Measurements from ENCODE around the gene PARN.

- no peak for TF ChIP-seq CTCF (IDR thresholded peaks at IDR 0.05)
- no peak for TF ChIP-seq EP300 (IDR thresholded peaks at IDR 0.05)
- TF ChIP-seq REST (IDR thresholded peaks at IDR 0.05): no peak
- no peak for TF ChIP-seq MAFK (IDR thresholded peaks at IDR 0.05; ENCODE audit: partially characterized antibody)
- TF ChIP-seq HOXA7 (CRISPR knock-in tag; IDR thresholded peaks at IDR 0.05): no peak
- TF ChIP-seq USF2 (IDR thresholded peaks at IDR 0.05): no peak
Measured at GRCh38 chr16:14398014-14398717, 231.9 kb downstream of the PARN start.
